ENCODE data around the gene SHISA6.
"Not testable (repeated sequence)": the region's sequence is repeated elsewhere in the genome, so short reads cannot be mapped to it uniquely, and the experiment has no call there.

SHISA6 gene

GRCh38 chr17:11301874-11302273, 60.9 kb downstream of the SHISA6 start:
- H3K36me3 Mint-ChIP-seq, H3K4me3 Mint-ChIP-seq, H3K4me1 Mint-ChIP-seq, H3K27me3 Mint-ChIP-seq, CTCF ChIA-PET, H3K27ac Mint-ChIP-seq, DNase-seq: not testable (repeated sequence)
- H3K9me3 Mint-ChIP-seq: peaks cover 19% of the 10 kb centered on the region

- Mint-ChIP-seq H3K27me3 (no peaks in the 10 kb centered on the region), H3K36me3 (no peaks in the 10 kb centered on the region)
Measured at GRCh38 chr17:11302401-11303186, 61.6 kb downstream of the SHISA6 start.

GRCh38 chr17:11303773-11304394, 62.9 kb downstream of the SHISA6 start:
- Mint-ChIP-seq H3K4me3 (no peak overlapping the region), H3K4me1 (no peaks in the 10 kb centered on the region), H3K36me3 (no peaks in the 10 kb centered on the region), H3K27me3 (no peaks in the 10 kb centered on the region), H3K27ac (no peak overlapping the region), H3K9me3 (peaks cover 17% of the 10 kb centered on the region)
- CTCF ChIA-PET: no interaction called here
- DNase-seq: no peak

More at GRCh38 chr17:11302401-11303186, 61.6 kb downstream of the SHISA6 start:
- no peaks in the 10 kb centered on the region for H3K4me1 Mint-ChIP-seq
- H3K4me3 Mint-ChIP-seq: no peak overlapping the region
- DNase-seq: no peak
- no peak overlapping the region for H3K27ac Mint-ChIP-seq
- peaks cover 17% of the 10 kb centered on the region for H3K9me3 Mint-ChIP-seq
- CTCF ChIA-PET: no interaction called here

- Mint-ChIP-seq H3K4me1 (no peaks in the 10 kb centered on the region), H3K27me3 (no peaks in the 10 kb centered on the region), H3K27ac (no peak overlapping the region), H3K36me3 (no peaks in the 10 kb centered on the region), H3K9me3 (peaks cover 17% of the 10 kb centered on the region), H3K4me3 (no peak overlapping the region)
- no peak for DNase-seq
- CTCF ChIA-PET: no interaction called here
Measured at GRCh38 chr17:11304568-11304967, 63.6 kb downstream of the SHISA6 start.

- Mint-ChIP-seq H3K27ac (no peak overlapping the region), H3K9me3 (peaks cover 23% of the 10 kb centered on the region), H3K36me3 (no peaks in the 10 kb centered on the region), H3K4me1 (no peaks in the 10 kb centered on the region), H3K4me3 (no peak overlapping the region), H3K27me3 (no peaks in the 10 kb centered on the region)
- no peak for DNase-seq
- CTCF ChIA-PET: no interaction called here
Measured at GRCh38 chr17:11305524-11305923, 64.5 kb downstream of the SHISA6 start.

GRCh38 chr17:11308531-11308930, 67.5 kb downstream of the SHISA6 start:
- CTCF ChIA-PET: no interaction called here

GRCh38 chr17:11309033-11309432, 68.0 kb downstream of the SHISA6 start:
- no peaks in the 10 kb centered on the region for H3K4me1 Mint-ChIP-seq
- no peaks in the 10 kb centered on the region for H3K27me3 Mint-ChIP-seq
- no peaks in the 10 kb centered on the region for H3K36me3 Mint-ChIP-seq
- peaks cover 15% of the 10 kb centered on the region for H3K9me3 Mint-ChIP-seq
- no peak overlapping the region for H3K4me3 Mint-ChIP-seq
- no peak for DNase-seq
- CTCF ChIA-PET: no interaction called here
- H3K27ac Mint-ChIP-seq: no peak overlapping the region

More at GRCh38 chr17:11308531-11308930, 67.5 kb downstream of the SHISA6 start:
- H3K4me1 Mint-ChIP-seq: no peaks in the 10 kb centered on the region
- no peak for DNase-seq
- H3K36me3 Mint-ChIP-seq: no peaks in the 10 kb centered on the region
- H3K27me3 Mint-ChIP-seq: no peaks in the 10 kb centered on the region
- peaks cover 16% of the 10 kb centered on the region for H3K9me3 Mint-ChIP-seq
- no peak overlapping the region for H3K4me3 Mint-ChIP-seq
- H3K27ac Mint-ChIP-seq: no peak overlapping the region

GRCh38 chr17:11309850-11310249, 68.8 kb downstream of the SHISA6 start:
- CTCF ChIA-PET: no interaction called here
- H3K27ac Mint-ChIP-seq: no peak overlapping the region
- no peak for DNase-seq
- no peaks in the 10 kb centered on the region for H3K27me3 Mint-ChIP-seq
- H3K4me3 Mint-ChIP-seq: no peak overlapping the region
- H3K4me1 Mint-ChIP-seq: no peaks in the 10 kb centered on the region
- no peaks in the 10 kb centered on the region for H3K36me3 Mint-ChIP-seq
- peaks cover 12% of the 10 kb centered on the region for H3K9me3 Mint-ChIP-seq

GRCh38 chr17:11316451-11316850, 75.4 kb downstream of the SHISA6 start:
- H3K36me3 Mint-ChIP-seq, H3K27me3 Mint-ChIP-seq, H3K27ac Mint-ChIP-seq, H3K9me3 Mint-ChIP-seq, CTCF ChIA-PET, H3K4me1 Mint-ChIP-seq, H3K4me3 Mint-ChIP-seq, DNase-seq: not testable (repeated sequence)

GRCh38 chr17:11318207-11318606, 77.2 kb downstream of the SHISA6 start:
- no peaks in the 10 kb centered on the region for H3K4me1 Mint-ChIP-seq
- DNase-seq: no peak
- H3K36me3 Mint-ChIP-seq: no peaks in the 10 kb centered on the region
- CTCF ChIA-PET: no interaction called here
- no peak overlapping the region for H3K4me3 Mint-ChIP-seq
- H3K27ac Mint-ChIP-seq: no peak overlapping the region
- no peaks in the 10 kb centered on the region for H3K27me3 Mint-ChIP-seq
- no peaks in the 10 kb centered on the region for H3K9me3 Mint-ChIP-seq

GRCh38 chr17:11319894-11320293, 78.9 kb downstream of the SHISA6 start:
- H3K4me3 Mint-ChIP-seq: no peak overlapping the region
- no peak overlapping the region for H3K27ac Mint-ChIP-seq
- CTCF ChIA-PET: no interaction called here
- DNase-seq: no peak
- no peaks in the 10 kb centered on the region for H3K36me3 Mint-ChIP-seq
- peaks cover 5% of the 10 kb centered on the region for H3K9me3 Mint-ChIP-seq
- no peaks in the 10 kb centered on the region for H3K4me1 Mint-ChIP-seq
- no peaks in the 10 kb centered on the region for H3K27me3 Mint-ChIP-seq

GRCh38 chr17:11324021-11324420, 83.0 kb downstream of the SHISA6 start:
- H3K4me3 Mint-ChIP-seq: no peak overlapping the region
- no peak overlapping the region for H3K27ac Mint-ChIP-seq
- H3K36me3 Mint-ChIP-seq: no peaks in the 10 kb centered on the region
- peaks cover 9% of the 10 kb centered on the region for H3K9me3 Mint-ChIP-seq
- H3K4me1 Mint-ChIP-seq: no peaks in the 10 kb centered on the region
- DNase-seq: no peak
- no peaks in the 10 kb centered on the region for H3K27me3 Mint-ChIP-seq
- CTCF ChIA-PET: interaction anchor here (0.6 kb wide), 1 partner anchor 455 kb away, joined by 4 read pairs; no protein-coding TSS in a partner anchor

- CTCF ChIA-PET: no interaction called here
- H3K9me3 Mint-ChIP-seq: peaks cover 9% of the 10 kb centered on the region
Measured at GRCh38 chr17:11324846-11325420, 83.9 kb downstream of the SHISA6 start.

GRCh38 chr17:11326492-11326891, 85.5 kb downstream of the SHISA6 start:
- H3K27ac Mint-ChIP-seq: no peak overlapping the region
- CTCF ChIA-PET: no interaction called here
- no peak overlapping the region for H3K4me3 Mint-ChIP-seq
- peaks cover 9% of the 10 kb centered on the region for H3K9me3 Mint-ChIP-seq
- H3K36me3 Mint-ChIP-seq: no peaks in the 10 kb centered on the region
- no peak for DNase-seq
- H3K4me1 Mint-ChIP-seq: no peaks in the 10 kb centered on the region
- no peaks in the 10 kb centered on the region for H3K27me3 Mint-ChIP-seq

More at GRCh38 chr17:11324846-11325420, 83.9 kb downstream of the SHISA6 start:
- H3K36me3 Mint-ChIP-seq: no peaks in the 10 kb centered on the region
- H3K27ac Mint-ChIP-seq: no peak overlapping the region
- no peak for DNase-seq
- H3K4me1 Mint-ChIP-seq: no peaks in the 10 kb centered on the region
- no peak overlapping the region for H3K4me3 Mint-ChIP-seq
- H3K27me3 Mint-ChIP-seq: no peaks in the 10 kb centered on the region

- CTCF ChIA-PET: no interaction called here
- H3K9me3 Mint-ChIP-seq: peaks cover 9% of the 10 kb centered on the region
- H3K4me3 Mint-ChIP-seq: no peak overlapping the region
- H3K27me3 Mint-ChIP-seq: no peaks in the 10 kb centered on the region
- no peak overlapping the region for H3K27ac Mint-ChIP-seq
- H3K4me1 Mint-ChIP-seq: no peaks in the 10 kb centered on the region
- no peaks in the 10 kb centered on the region for H3K36me3 Mint-ChIP-seq
- no peak for DNase-seq
Measured at GRCh38 chr17:11328770-11329169, 87.8 kb downstream of the SHISA6 start.
